GM19025 (cell line): ENCODE data around the gene GALNT16.

ENCODE experiments used
- ATAC-seq: cut with Tn5 transposase; IDR thresholded peaks from one replicate; pipeline ENCODE4 v1.9.1; 2021; ENCODE audit warnings: mild to moderate bottlenecking, low read depth, moderate library complexity; ENCODE audit not compliant: unreplicated experiment

Gene GALNT16

DNA sequence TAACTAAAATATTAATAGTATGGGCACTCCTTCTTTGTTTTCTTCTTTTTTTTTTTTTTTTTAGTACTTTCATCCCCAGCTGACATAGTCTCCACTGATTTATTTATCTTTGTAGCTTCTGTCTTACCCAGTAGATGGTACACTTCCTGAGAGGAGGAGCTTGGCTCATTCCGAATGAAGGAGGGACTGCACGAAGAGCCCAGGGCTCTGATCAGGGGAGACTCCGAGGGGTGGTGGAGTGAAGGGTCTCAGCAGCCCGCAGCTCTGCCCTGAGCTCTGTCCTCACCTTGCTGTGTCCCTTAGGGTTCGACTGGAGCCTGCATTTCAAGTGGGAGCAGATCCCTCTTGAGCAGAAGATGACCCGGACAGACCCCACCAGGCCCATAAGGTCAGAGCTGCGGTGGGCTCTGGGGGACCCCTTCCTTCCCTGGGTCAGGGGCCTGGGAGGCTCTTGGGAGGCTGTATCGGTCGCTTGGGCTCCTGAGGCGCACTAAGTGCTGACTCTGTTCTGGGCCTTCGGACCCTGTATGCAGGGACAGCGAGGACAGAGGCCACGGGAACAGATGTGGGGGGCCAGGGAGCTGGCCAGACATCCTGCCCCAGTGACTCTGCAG, 72.9 kb downstream of the GALNT16 start:
- ATAC-seq, result no peak

DNA sequence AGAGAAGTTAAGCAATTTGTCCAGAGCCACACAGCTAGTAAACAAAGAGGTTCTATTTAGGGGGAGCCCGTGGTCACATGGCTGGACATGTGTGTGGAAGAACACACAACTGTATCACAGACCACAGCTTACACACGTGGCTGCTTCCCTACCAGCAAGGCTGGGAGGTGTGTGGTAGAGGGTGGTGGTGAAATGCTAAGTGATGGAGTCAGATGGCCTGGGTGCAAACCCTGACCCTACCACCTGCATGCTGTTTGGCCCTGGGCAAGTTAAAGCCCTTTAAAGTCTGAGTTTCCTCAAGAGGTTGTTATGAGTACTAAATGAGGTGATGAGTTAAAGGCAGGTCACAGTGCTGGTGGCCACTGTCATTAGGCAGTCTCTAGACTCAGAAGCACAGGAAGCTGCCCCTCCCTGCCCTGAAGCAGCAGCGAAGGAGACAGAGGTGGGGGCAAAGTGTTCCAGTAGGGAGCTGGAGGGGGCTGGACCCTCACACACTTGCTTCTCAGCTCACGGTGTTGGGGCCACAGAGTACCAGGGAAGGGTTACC, 73.9 kb downstream of the GALNT16 start:
- ATAC-seq, result no peak

DNA sequence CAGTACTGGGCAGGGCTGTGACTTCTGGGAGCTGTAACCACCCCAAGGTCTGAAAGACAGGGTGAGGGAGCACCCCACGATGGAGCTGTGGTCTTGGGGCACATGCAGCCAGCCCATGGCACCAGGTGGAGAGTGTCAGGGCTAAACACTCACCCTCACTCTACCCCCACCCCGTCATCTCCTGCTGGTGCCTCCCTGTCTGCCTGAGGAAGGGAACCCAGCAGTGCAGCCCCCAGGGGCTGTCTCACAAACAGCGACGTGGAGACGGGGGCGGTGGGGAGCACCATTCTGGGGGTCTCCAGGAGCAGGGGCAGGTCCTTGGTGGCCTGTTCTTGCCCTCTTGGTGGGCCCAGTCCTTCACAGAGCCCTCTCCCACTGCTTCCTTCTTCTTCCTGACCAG, 74.6 kb downstream of the GALNT16 start:
- ATAC-seq, result no peak

DNA sequence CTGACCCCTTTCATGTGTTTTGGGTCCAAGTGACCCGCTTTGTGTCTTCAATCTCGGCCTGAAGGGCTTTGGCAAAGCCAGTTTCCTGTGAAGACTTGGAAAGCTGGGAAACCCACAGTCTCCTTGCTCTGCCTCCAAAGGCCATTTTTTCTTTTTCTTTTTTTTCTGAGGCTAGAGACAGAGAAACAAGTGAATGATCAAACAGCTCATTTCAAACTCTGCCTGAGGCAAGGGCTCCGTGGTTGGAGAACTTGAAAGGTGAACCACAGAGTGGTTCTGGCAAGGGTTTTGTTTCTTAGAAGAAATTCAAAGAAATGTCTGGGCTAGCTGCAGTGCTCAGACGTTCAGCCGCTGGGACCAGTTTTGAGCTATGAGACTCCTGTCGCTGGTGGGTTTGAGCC, 75.4 kb downstream of the GALNT16 start:
- no peak for ATAC-seq

DNA sequence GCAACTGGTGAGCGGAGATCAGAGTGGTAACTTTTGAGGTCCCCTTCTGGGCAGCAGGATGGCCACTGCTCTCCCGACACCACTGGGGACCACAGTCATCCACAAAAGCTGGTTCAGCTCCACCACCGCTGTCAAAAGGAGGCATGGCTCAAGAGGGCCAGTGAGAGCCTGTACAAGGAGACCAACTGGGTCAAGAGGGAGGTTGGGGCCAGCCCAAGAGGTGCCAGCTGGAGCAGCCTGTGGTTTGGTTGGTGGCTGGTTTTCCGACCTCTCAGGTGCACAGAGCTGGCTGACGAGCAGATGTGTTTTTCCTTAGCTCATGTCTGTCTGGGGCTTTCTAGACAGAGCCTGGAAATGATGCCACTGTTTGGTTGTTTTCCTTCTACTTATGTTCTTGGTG, 78.0 kb downstream of the GALNT16 start:
- ATAC-seq, result no peak

DNA sequence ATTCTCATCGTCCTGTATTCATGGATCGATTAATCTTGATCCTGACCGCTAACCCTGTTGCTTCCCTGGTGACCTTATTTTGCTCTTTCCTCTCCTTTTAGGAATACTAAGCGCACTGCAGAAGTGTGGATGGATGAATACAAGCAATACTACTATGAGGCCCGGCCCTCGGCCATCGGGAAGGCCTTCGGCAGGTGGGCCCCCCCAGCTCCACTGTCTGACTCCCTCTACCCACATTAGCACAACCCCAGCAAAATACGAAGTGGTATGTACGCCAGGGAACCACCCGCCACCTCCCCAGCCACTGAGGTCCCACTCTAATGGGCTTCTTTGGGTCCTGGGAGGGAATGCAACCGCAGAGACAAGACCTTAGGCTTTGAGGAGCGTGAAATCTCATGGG, 79.5 kb downstream of the GALNT16 start:
- no peak for ATAC-seq

DNA sequence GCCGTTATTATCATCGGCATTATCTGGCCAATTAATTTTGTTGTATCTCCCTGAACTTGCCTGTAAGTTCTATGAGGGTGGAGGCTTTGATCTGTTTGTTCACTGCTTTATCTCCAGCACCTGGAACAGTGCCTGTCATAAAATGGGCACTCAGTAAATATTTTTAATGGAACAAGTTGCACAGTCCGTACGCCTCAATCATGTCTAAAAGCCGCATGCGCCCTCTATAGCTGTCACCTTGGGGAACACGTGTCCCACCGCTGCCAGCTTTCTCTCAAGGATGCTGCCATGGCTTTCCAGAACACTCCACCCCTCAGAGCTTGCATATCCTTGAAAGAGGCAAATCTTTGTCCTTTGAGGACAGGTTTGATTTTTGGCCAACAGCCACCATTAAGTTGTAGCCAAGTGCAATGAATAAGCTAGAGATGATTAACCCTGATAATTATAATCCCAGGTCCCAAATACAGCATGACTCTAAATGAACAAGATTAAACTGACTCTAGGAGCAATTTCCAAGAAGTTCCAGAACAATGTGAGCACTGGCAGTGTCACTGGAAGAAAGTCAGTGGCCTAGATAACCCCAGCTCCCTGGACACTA, 83.1 kb downstream of the GALNT16 start:
- ATAC-seq, result no peak

DNA sequence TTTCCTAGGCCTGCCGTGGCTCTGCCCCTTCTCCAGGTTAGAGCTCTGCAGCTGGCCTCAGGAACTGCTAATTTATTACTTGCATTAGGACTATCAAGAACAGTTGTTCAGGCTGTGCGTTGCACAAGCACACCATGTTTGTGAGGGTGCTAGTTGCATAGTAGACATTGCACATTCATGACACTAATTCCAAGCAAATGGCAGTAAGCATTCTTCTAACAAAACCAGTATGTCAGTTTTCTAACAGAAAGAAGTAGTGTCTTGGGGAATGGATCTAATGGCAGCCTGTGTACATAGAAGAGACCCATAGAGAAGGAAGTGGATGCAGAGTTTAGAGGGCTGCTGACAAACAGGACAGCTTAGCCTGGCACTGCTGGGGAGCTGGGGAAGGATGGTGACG, 84.2 kb downstream of the GALNT16 start:
- no peak for ATAC-seq

DNA sequence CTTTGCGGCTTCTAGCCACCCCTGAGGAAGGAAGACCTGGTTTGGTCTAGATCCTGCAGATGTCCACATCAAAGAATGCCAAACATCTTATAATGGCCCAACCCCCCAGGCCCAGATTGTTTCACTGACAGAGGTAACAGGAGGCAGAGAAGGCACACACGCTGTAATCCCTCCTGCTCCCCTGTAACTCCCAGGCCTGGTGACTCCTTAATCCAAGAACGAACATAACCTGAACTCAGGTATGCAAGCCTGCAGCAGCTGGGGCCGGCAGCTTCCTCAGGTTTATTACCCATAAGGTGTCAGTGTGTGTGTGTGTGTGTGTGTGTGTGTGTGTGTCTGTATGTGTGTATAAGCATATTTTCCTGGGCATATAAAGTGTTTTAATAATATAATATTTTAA, 85.4 kb downstream of the GALNT16 start:
- ATAC-seq, result no peak

DNA sequence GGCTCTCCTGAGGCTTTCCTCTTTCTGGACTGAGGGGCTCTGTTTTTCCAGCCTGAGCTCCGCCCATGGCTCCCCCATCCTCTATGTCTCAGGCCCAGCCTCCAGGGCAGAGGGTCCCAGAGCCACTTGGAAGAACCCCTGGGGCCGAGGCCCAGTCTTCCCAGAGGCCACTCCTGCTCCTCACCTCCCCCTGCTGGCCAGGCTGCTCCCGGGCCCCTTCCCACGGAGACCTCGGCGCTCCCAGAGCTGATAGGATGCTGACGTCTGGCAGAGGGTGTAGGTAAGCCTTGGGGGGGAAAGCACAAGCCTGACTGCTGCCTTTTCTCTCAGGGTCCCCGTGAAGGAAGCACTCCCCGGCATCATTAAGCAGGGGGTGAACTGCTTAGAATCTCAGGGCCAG, 86.8 kb downstream of the GALNT16 start:
- ATAC-seq, result no peak

DNA sequence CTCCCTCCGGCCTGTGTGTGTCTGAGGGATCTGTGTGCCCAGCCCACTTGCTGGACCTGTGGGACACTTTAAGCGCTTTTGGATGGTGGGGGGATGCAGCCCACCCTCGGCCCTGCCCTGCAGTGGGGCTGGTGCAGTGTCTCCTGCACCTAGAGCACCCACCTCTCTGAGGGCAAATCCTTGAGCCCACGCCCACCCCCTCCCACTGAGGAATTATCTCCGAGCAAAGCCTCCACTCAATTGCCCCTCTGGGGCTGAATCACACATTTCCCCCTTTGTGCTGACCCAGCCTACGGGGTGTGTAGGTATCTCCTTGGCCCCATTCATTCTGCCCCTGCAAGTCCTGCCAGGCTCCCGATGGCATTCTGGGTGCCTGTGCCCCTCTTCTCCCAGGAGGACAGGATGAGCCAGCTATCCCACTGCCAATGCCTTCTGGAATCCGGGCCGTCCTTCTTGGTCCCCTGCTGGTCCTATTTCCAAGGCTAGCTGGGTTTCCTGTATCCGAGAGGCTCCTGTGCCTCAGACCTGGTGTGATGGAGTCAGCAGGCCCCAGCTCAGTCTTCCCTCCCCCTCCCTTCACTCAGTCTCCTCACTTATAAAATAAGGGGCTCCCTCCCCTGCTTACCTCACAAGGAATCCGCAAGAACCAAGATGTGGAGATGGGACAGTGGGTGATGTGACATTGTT, 89.3 kb downstream of the GALNT16 start:
- no peak for ATAC-seq

DNA sequence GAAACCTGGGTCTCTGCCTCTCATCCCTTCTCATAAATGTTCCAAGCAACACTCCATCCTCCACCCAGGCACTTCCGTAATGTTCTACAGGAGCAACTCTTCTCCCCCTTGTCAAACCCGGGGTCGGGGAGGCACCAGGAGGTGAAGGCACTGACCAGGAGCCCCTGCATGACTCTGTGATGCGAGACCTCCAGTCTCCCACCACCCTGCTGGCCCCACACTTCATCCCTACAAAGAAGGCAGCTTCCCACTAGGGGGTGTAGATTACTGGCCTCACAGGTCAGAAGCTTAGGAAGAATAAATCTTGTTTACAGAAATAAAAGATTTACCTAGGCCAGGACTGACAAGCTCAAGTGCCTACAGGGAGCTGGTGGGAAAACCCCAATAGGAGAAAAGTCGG, 90.9 kb downstream of the GALNT16 start:
- ATAC-seq, result no peak

DNA sequence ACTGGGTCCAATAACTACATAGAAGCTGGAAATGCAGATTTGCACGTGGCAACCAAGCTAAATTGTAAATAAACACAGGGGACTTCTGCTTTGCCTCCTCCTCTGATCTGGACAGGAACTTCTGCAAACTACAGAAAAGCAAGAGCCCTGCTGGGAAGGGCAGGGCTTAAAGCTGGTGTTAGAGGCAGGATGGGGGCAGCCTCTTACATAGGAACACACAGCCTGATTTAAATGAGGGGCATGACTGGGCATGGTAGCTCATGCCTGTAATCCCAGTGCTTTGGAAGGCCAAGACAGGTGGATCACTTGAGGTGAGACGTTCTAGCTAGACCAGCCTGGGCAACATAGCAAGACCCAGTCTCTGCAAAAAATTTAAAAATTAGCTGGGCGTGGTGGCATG, 91.4 kb downstream of the GALNT16 start:
- no peak for ATAC-seq

DNA sequence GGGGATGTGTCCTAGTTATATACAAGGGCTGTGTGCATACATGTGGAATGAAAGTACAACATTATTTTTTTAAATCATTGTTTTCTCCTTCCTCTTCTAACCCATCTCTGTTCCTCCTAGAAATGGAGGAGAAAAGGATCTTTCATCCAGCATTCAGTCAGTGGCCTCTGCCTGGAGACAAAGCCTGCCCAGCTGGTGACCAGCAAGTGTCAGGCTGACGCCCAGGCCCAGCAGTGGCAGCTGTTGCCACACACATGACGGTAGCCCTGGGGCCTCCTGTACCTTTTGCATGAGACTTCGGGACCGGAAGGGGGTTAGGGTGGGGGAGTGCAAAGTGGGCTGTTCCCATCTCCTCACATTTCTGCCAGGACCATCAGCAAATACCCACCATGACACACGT, 92.0 kb downstream of the GALNT16 start:
- no peak for ATAC-seq

DNA sequence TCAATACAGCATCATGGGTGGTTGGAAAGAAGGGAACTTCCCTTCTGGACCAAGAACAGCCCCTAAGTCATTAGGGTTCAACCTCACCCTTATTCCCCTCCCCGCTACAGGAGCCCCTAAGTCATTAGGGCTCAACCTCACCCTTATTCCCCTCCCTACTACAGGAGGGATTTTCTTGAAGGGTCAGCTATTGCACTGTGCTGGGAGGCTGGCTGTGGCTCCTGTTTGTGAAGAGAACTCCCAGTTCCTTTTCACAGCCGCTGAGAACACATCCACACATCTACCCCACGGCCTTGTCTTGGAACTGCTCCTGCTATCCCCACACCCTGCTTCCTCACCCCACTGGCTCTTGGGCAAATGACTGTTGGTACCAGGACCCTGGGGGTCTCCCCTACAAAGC, 93.2 kb downstream of the GALNT16 start:
- no peak for ATAC-seq

DNA sequence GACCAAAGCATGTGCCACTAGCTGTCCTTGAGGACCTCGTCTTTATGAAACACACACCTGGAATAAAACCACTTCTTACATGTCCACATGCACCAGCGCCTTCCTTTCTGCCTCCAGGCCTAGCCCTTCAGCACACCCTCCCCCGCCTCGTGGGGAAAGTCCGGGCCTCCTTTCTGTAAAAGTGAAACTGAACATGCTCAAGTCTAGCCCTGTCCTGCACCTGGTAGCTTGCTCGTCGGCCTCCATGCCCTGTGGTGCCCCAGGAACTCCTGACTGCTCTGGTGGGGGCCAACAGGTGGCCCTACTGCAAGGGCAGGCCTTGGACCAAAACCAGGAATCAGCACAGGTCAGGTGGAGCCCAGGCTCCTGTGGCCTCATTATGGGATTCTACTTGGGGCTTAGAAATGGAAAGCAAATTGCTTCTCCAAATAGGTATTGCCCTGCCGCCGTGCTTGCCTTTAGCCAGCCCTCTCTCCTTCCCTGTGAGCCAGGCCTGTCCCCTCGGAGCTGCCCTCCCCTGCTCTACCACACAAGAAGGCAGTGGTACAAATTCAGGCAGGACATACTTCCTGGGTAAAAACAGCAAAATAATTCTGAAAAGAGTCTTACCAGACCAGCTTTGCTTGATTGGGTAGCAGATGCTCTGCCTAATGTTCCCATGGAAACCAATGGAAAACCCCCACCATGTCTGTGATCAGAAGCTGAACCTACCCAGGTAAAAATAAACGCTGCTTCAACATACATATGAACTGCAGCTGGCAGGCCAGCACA, 94.6 kb downstream of the GALNT16 start:
- peak; percentile 83 for ATAC-seq

DNA sequence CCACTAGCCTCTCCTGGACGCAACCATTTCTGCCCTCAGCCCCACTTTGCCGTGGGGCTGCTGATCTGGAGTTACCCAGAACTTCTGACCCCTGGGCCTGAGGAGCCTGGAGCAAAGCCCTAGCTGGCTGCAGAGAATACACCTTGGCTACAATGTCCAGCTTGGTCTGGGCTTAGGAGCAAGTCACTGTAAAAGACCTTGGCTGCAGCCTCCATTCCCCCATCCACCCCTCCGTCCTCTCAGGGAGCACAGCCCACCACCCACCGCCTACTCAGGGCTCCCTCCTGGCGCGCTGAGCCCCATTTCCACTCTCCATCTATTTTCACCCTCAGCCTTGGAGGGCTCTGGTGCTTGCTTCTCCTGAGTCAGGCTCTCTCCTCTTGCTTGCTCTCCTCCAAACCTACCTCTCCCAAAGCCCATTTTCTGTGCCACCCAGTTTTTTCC, 95.2 kb downstream of the GALNT16 start:
- ATAC-seq, result no peak

DNA sequence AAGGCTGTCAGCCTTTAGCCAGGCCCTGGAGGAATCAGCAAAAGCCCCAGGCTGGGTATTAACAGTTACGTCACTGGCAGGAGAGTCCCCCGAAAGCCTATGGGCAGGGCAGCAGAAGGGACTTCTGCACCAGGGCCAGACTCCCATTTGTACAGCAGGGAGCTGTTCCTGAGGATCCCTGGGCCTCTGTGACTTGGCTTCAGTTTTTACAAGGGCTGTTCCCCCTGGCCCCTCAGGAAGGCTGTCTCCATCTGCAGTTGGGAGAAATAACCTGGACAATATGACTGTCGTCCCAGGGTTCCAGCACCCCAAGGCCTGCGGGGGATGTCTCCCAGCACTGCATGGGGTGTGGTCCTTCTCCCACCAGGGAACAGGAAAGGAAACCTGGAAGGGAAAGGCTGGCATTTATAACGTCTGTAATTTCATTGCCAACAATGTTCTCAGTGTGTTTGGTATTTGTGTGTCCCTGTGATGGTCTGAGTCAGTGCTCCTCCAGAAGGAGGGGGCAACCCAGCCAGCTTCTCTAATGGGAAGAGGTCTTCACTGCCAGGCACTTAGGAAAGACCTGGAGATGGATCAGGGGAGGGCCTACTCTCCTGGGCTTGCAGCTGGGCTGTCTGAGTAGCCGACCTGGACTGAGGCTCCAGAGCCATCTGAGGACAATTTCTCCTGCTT, 95.8 kb downstream of the GALNT16 start:
- ATAC-seq, result no peak

DNA sequence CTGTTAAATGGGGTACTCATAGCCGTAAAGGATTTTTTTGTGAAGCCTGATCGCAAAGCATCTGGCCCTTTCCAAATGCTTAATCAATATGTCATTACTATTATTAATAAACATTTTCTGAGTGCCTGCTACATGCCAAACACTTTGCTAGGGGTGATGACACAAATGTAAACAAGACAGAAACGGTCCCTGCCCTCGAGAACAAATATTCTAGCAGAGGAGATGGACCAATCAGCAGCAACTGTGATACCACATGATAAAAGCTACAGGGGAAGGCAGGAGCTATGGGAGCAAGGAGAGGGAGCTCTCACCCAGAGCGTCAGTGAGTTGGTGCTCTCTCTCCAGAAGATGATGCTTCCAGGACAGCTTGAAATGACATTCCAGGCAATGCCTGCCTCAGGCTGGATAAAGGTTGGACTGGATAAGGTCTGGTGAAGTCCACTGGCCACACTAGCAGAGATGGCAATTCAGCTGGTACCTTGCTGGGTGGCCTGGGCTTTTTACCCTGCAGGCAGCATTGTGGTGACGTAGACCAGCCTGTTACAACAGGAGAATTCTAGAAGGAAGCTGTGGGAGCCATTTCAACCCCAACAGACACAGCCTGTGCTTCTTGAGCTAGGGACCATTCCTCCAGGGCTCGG, 97.1 kb downstream of the GALNT16 start:
- no peak for ATAC-seq

DNA sequence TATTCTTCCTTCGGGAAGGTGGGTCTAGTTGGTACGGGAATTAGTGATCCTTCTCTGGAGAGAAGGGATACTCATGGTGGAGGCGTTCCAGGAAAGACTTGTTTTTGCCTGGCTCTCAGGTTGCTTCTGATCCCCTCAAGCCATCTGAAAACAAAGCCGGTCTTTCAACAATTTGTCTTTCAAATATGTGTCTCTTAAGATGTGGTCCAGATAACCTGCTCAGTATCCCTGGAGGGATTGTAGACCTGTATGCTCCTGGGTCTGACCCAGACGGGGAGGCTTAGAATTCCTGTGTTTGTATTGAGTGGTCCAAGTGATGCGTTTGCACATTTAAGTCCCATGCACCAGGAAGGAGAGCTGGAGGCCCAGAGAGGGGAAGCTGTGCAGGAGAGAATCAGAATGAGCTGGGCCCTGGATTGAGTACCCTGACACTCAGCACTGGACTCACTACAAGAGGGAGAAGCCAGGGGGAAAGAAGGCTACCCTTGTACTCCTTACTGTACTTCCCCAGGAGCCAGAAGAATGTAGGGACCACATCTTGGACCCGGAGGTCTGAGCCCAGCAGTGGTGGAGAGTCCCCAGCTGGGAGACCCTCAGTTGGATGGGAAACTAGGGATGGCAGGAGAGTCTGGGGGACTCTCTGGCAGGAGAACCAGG, 97.7 kb downstream of the GALNT16 start:
- ATAC-seq, result no peak
